T-helper 9 cell (primary cell): ENCODE measurements around the gene CTSZ.
"Not testable (repeated sequence)": the region's sequence is repeated elsewhere in the genome, so short reads cannot be mapped to it uniquely, and the experiment has no call there.

Experiments used
- DNase-seq: peaks from one replicate; pipeline ENCODE4 v3.0.0-alpha.2; 2020

Gene CTSZ

GRCh38 chr20:59013031-59013951 lies 6.2 kb upstream of the CTSZ start:
- no peak for DNase-seq

GRCh38 chr20:59011874-59012157 lies 4.8 kb upstream of the CTSZ start:
- not testable (repeated sequence) for DNase-seq

- DNase-seq = no peak
Observed at GRCh38 chr20:59010995-59011873, 4.2 kb upstream of the CTSZ start.

DNA sequence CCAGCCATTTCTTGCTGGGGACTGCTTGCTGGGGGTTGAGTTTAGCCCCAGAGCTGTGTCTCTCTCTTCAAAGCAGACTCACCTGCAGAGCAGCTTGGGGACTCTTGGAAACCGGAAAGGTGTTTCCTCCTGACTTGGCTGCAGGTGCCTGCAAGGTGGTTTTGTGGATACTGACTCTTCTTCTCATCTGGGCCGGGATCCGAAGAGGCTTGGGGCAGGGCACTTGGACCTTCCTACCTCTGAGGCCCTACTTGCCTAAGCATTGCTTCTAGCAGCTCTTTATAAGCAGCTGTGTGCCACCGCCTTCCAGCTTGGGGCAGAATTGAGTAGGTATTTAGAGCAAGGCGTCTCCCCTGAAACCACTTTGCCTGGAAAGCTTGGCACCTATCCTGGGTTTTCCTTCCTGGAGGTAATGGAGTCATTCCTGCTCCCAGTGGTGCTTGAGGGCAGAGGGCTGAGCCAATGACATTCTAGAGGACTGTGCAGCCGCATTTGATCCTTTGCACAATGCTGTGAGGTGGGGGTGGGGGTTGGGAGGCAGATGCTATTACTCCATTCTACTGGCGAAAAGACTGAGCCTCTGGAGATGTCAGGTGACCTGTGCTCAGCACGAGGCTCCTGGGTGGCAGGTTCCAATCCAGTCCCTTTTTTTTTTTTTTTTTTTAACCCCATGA lies 3.4 kb upstream of the CTSZ start:
- DNase-seq = no peak

GRCh38 chr20:59008715-59009336 lies 1.8 kb upstream of the CTSZ start:
- no peak for DNase-seq

GRCh38 chr20:59007665-59008511 lies 834 bp upstream of the CTSZ start:
- no peak for DNase-seq

DNA sequence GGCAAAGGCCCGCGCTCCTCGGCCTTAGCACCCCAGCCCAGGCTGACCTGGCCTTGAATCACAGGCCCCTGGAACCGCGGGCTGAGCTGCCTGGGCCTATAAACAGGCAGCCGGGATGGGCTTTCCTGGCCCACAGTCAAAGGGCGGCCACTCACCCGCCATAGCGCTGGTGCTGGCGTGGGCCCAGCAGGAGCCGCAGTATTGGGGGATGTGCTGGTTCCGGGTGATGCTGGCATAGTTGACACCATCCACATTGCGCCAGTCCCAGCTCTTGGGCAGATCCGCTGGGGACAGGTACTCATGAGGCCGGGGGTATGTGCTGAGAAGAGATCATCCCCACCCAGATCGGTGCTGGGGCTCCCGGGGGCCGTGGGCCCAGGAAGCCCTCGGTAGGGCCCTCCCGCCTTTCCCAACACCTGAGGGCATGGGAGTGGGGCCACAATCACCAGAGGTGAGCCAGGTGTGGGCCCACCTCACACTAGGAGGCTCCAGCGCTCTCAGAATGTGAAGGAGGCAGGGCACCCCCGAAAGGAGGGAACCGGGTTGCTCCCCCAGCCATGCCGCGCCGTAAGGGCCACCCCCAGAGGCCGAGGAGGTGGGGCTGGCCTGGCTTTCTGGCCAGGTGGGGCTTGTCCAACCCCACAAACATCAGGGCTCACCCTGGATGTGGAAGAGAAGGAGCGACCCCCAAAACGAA lies 739 bp downstream of the CTSZ start:
- DNase-seq = no peak

DNA sequence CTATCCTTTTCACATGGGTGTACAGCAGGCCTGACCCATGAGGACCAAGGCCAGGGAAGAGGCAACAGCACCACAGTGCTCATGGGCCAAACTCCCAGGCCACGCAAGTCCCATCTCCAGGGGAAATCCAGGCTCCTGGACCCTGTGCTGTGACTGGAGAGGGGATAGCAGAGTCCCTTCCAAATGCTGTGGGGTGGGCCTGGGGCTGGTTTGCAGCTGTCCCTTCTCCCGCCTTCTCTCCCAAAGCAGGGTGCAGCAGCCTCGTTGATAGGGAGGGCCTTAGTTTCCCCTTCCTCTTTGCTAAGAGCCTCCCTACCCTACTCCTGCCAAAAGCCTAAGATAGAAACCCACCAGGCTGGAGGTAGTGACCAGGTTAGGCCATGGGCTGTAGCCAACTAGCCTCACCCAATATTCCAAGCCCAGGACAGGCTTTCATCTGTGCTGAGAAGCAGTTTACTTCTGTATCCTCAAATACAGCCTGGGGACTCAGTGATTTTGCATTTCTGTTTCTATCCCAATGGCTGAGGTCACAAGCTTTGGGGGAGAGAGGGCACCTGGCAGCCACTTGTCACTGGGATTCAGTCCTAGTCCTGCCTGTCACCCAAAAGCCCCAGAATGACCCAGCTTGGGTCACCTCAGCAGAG lies 1.4 kb downstream of the CTSZ start:
- DNase-seq = no peak

DNA sequence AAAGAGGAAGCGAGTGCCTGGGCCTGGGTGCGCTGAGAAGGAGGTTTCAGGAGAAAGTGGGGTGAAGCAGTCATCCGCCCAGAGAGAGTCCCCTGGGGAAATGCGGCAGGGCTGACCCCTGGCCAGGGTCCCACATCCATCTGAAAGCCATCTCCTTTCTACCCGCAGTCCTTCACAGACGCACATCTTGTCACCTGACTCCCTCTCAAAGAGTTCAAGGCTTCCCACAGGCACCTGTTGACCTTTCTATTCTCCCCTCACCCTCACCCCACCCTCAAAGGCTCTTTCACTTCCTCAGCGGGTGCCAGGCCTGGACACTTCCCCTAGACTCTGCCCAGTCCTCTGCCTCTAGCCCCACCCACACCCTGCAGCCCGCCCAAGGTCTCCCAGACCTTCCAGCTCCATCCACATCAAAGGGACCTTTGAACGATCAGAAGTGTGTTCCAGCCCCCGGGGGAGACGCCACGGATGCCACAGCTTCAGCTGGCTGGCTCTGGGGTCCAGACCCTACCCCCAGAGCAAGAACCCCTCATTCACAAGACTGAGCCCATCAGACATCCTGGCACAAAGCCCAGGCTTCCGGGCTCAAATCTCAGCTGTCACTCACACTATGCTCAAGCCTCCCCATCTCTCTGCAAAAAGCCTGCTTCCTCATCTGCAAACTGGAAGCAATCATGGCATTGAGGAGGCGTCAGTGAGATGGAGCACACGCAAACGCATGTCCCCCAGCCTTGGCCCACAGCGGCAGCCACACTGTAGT lies 2.1 kb downstream of the CTSZ start:
- no peak for DNase-seq

- DNase-seq = peak; percentile 59
Observed at GRCh38 chr20:59004493-59004762, 2.6 kb downstream of the CTSZ start.

- DNase-seq = no peak
Observed at GRCh38 chr20:59003836-59004492, 3.1 kb downstream of the CTSZ start.

DNA sequence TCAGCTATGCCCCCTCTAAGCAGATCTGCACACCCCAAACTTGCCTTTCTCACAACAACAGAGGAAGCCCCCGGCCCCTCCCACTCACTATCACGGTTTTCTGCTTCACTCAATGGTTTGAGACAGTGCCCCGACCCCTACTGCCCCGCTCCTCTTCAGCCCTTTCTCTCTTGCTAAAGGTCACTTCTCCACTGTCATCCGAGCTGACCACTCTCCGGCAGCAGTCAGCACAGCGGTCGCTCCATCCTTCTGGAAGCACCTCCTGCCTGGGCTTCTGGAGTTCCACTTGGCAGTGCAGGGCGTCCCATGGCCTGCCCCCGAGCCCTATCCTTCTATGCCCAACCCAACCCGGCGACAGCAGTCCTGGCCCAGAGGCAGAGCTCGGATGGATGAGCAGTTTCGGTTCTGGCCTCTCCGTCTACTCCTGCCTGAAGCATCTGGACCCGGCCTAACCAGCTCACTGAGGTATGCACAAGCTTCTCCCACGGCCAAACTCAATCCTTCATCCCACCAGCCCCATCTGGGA lies 4.1 kb downstream of the CTSZ start:
- DNase-seq = no peak

- DNase-seq = no peak
Observed at GRCh38 chr20:59002388-59002787, 4.7 kb downstream of the CTSZ start.

GRCh38 chr20:59001449-59002171 lies 5.4 kb downstream of the CTSZ start:
- DNase-seq = no peak

GRCh38 chr20:59001068-59001448 lies 6.0 kb downstream of the CTSZ start:
- no peak for DNase-seq

DNA sequence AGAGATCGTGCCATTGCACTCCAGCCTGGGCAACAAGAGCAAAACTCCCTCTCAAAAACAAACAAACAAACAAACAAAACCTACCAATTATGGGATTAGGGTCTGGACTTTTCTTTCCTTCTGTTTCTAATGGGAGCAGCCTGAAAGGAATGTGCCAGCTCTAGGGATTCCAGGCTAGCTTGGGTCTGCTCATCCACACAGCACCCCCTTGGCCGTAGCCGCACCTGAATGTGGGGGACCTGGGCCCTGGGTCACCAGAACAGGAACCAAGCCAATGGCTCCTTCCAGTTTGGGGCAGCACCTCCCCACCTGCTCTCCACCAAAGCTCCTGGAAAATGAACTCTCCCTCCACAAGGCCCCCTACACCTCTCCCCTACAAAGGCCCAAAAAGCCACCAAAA lies 6.7 kb downstream of the CTSZ start:
- DNase-seq = no peak

- no peak for DNase-seq
Observed at GRCh38 chr20:58998656-58999055, 8.4 kb downstream of the CTSZ start.

DNA sequence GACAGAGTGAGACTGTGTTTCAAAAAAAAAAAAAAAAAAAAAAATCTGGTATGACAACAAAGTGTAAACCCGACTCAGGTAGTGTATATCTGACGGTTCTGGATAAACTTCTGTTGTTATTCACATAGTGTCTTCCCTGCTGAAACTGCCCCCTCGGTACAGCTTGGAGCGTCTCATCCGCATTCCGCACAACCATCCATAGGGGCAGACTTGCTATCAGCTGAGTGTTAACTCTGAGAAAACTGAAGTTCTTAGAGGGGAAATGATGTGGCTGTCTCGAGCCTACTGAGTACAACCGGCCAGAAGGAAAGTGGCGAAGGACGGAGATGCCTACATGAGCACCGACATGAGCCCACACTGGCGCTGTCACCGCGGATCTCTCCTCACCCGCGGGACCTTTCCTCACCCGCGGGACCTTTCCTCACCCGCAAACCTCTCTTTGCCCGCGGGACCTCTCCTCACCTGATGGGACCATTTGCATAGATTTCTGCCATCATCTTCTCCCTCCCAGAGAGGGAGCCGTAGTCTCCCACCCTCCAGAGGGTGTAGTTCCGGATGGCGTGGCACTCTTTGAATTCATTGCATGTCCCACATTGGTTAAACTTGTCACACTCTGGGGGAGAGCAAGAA lies 9.8 kb downstream of the CTSZ start:
- DNase-seq = no peak
